ENCODE results near the gene TMLHE. TPM values are rescaled to one million over a fixed set of nuclear protein-coding genes. Genes with fewer than 3 reads are reported as not detected.

TMLHE gene
- total RNA-seq = 18.0 TPM in 2 replicates

GRCh38 chrX:155612312-155613224 lies at the start of gene TMLHE, which contains the start of gene SPRY3:
TSS of gene TMLHE (minus strand) at chrX:155612952. CDS start at chrX:155545276, 67,676 bp downstream.
TSS of gene SPRY3 (plus strand) at chrX:155612586.

GRCh38 chrX:155458471-155458870 lies 154.3 kb downstream of the TMLHE start, which contains the start of gene F8A3:
TSS of gene F8A3 (minus strand) at chrX:155458620. CDS start at chrX:155458600, 20 bp downstream.

Other genes with a start within 250 kb of the TMLHE start
- gene F8A2, start 230.9 kb downstream of the TMLHE start, total RNA-seq = not detected in 2 replicates
- 2.5 TPM in 1 of 2 replicates, not detected in the other for gene F8A3, start 154.3 kb downstream of the TMLHE start, total RNA-seq
- 0.22 and 0.25 TPM in 2 replicates for gene SPRY3, start 366 bp downstream of the TMLHE start, total RNA-seq